ENCODE measurements around the gene DYNC2I2.
A peak's percentile ranks its signal among the peaks of the same experiment; 100 is the strongest.
"Not testable (repeated sequence)": the region's sequence is repeated elsewhere in the genome, so short reads cannot be mapped to it uniquely, and the experiment has no call there.

The DYNC2I2 gene

GRCh38 chr9:128685636-128686489 is 29.2 kb upstream of the DYNC2I2 start:
- no peaks in the 10 kb centered on the region for H3K9me3 ChIP-seq (ENCODE audit: control insufficient read depth, low read length)
- H3K4me3 ChIP-seq (ENCODE audit: insufficient read depth, low read depth, low read length): peak overlapping the region; percentile 66
- WGBS, 2 experiments: 41 to 44% methylated on average over 16 to 17 of the region's 17 CpGs
- H3K27me3 ChIP-seq (ENCODE audit: control insufficient read depth, insufficient read depth, low read length, poor library complexity, severe bottlenecking): no peaks in the 10 kb centered on the region
- peaks cover 23% of the 10 kb centered on the region for H3K4me1 ChIP-seq (ENCODE audit: control insufficient read depth, insufficient read depth, low read length)
- no peak overlapping the region for H3K27ac ChIP-seq (ENCODE audit: insufficient read depth, low read depth, low read length, poor library complexity, severe bottlenecking)
- H3K36me3 ChIP-seq (ENCODE audit: control insufficient read depth, insufficient read depth, low read length): no peaks in the 10 kb centered on the region

GRCh38 chr9:128684325-128685199 is 27.9 kb upstream of the DYNC2I2 start:
- Histone ChIP-seq H3K9me3 (ENCODE audit: control insufficient read depth, low read length) (no peaks in the 10 kb centered on the region), H3K27me3 (ENCODE audit: control insufficient read depth, insufficient read depth, low read length, poor library complexity, severe bottlenecking) (no peaks in the 10 kb centered on the region), H3K4me3 (ENCODE audit: insufficient read depth, low read depth, low read length) (peak overlapping the region; percentile 66), H3K4me1 (ENCODE audit: control insufficient read depth, insufficient read depth, low read length) (peaks cover 23% of the 10 kb centered on the region), H3K36me3 (ENCODE audit: control insufficient read depth, insufficient read depth, low read length) (no peaks in the 10 kb centered on the region), H3K27ac (ENCODE audit: insufficient read depth, low read depth, low read length, poor library complexity, severe bottlenecking) (peak overlapping the region; percentile 88)
- 1% methylated on average over 15 of the region's 15 CpGs for WGBS, 2 experiments

GRCh38 chr9:128684065-128684324 is 27.3 kb upstream of the DYNC2I2 start:
- no peaks in the 10 kb centered on the region for H3K9me3 ChIP-seq (ENCODE audit: control insufficient read depth, low read length)
- peak overlapping the region; percentile 66 for H3K4me3 ChIP-seq (ENCODE audit: insufficient read depth, low read depth, low read length)
- peaks cover 23% of the 10 kb centered on the region for H3K4me1 ChIP-seq (ENCODE audit: control insufficient read depth, insufficient read depth, low read length)
- peak overlapping the region; percentile 88 for H3K27ac ChIP-seq (ENCODE audit: insufficient read depth, low read depth, low read length, poor library complexity, severe bottlenecking)
- no peaks in the 10 kb centered on the region for H3K27me3 ChIP-seq (ENCODE audit: control insufficient read depth, insufficient read depth, low read length, poor library complexity, severe bottlenecking)
- 0 to 2% methylated on average over 3 of the region's 3 CpGs for WGBS, 2 experiments
- H3K36me3 ChIP-seq (ENCODE audit: control insufficient read depth, insufficient read depth, low read length): no peaks in the 10 kb centered on the region

GRCh38 chr9:128683340-128684064 is 26.9 kb upstream of the DYNC2I2 start:
- WGBS, 2 experiments: 0 to 1% methylated on average over 21 of the region's 21 CpGs
- H3K9me3 ChIP-seq (ENCODE audit: control insufficient read depth, low read length): no peaks in the 10 kb centered on the region
- peak overlapping the region; percentile 66 for H3K4me3 ChIP-seq (ENCODE audit: insufficient read depth, low read depth, low read length)
- no peaks in the 10 kb centered on the region for H3K36me3 ChIP-seq (ENCODE audit: control insufficient read depth, insufficient read depth, low read length)
- peak overlapping the region; percentile 88 for H3K27ac ChIP-seq (ENCODE audit: insufficient read depth, low read depth, low read length, poor library complexity, severe bottlenecking)
- H3K27me3 ChIP-seq (ENCODE audit: control insufficient read depth, insufficient read depth, low read length, poor library complexity, severe bottlenecking): no peaks in the 10 kb centered on the region
- H3K4me1 ChIP-seq (ENCODE audit: control insufficient read depth, insufficient read depth, low read length): peaks cover 23% of the 10 kb centered on the region

GRCh38 chr9:128677794-128678193 is 21.1 kb upstream of the DYNC2I2 start:
- no peak overlapping the region for H3K27ac ChIP-seq (ENCODE audit: insufficient read depth, low read depth, low read length, poor library complexity, severe bottlenecking)
- no peak overlapping the region for H3K4me3 ChIP-seq (ENCODE audit: insufficient read depth, low read depth, low read length)
- WGBS, 2 experiments: 91% methylated on average over 10 of the region's 10 CpGs
- H3K4me1 ChIP-seq (ENCODE audit: control insufficient read depth, insufficient read depth, low read length): no peaks in the 10 kb centered on the region
- no peaks in the 10 kb centered on the region for H3K27me3 ChIP-seq (ENCODE audit: control insufficient read depth, insufficient read depth, low read length, poor library complexity, severe bottlenecking)
- H3K9me3 ChIP-seq (ENCODE audit: control insufficient read depth, low read length): no peaks in the 10 kb centered on the region
- no peaks in the 10 kb centered on the region for H3K36me3 ChIP-seq (ENCODE audit: control insufficient read depth, insufficient read depth, low read length)

- Histone ChIP-seq H3K27ac (ENCODE audit: insufficient read depth, low read depth, low read length, poor library complexity, severe bottlenecking) (no peak overlapping the region), H3K4me1 (ENCODE audit: control insufficient read depth, insufficient read depth, low read length) (no peaks in the 10 kb centered on the region), H3K4me3 (ENCODE audit: insufficient read depth, low read depth, low read length) (no peak overlapping the region), H3K36me3 (ENCODE audit: control insufficient read depth, insufficient read depth, low read length) (no peaks in the 10 kb centered on the region), H3K9me3 (ENCODE audit: control insufficient read depth, low read length) (no peaks in the 10 kb centered on the region), H3K27me3 (ENCODE audit: control insufficient read depth, insufficient read depth, low read length, poor library complexity, severe bottlenecking) (no peaks in the 10 kb centered on the region)
- WGBS, 2 experiments: 97% methylated on average over 4 of the region's 4 CpGs
These were observed 18.7 kb upstream of the DYNC2I2 start for GRCh38 chr9:128675382-128675781.

- Histone ChIP-seq H3K4me1 (ENCODE audit: control insufficient read depth, insufficient read depth, low read length) (no peaks in the 10 kb centered on the region), H3K4me3 (ENCODE audit: insufficient read depth, low read depth, low read length) (no peak overlapping the region), H3K27ac (ENCODE audit: insufficient read depth, low read depth, low read length, poor library complexity, severe bottlenecking) (no peak overlapping the region), H3K27me3 (ENCODE audit: control insufficient read depth, insufficient read depth, low read length, poor library complexity, severe bottlenecking) (no peaks in the 10 kb centered on the region), H3K9me3 (ENCODE audit: control insufficient read depth, low read length) (no peaks in the 10 kb centered on the region), H3K36me3 (ENCODE audit: control insufficient read depth, insufficient read depth, low read length) (no peaks in the 10 kb centered on the region)
- WGBS, 2 experiments: 92 to 95% methylated on average over 6 of the region's 6 CpGs
These were observed 13.1 kb upstream of the DYNC2I2 start for GRCh38 chr9:128669786-128670185.

- H3K4me3 ChIP-seq (ENCODE audit: insufficient read depth, low read depth, low read length); H3K9me3 ChIP-seq (ENCODE audit: control insufficient read depth, low read length); H3K36me3 ChIP-seq (ENCODE audit: control insufficient read depth, insufficient read depth, low read length); H3K27me3 ChIP-seq (ENCODE audit: control insufficient read depth, insufficient read depth, low read length, poor library complexity, severe bottlenecking); H3K4me1 ChIP-seq (ENCODE audit: control insufficient read depth, insufficient read depth, low read length); H3K27ac ChIP-seq (ENCODE audit: insufficient read depth, low read depth, low read length, poor library complexity, severe bottlenecking): not testable (repeated sequence)
- WGBS, 2 experiments: 89 to 92% methylated on average over 8 of the region's 8 CpGs
These were observed 9.9 kb upstream of the DYNC2I2 start for GRCh38 chr9:128666481-128666941.

- H3K36me3 ChIP-seq (ENCODE audit: control insufficient read depth, insufficient read depth, low read length): no peaks in the 10 kb centered on the region
- no peak overlapping the region for H3K4me3 ChIP-seq (ENCODE audit: insufficient read depth, low read depth, low read length)
- no peaks in the 10 kb centered on the region for H3K9me3 ChIP-seq (ENCODE audit: control insufficient read depth, low read length)
- H3K27ac ChIP-seq (ENCODE audit: insufficient read depth, low read depth, low read length, poor library complexity, severe bottlenecking): no peak overlapping the region
- H3K4me1 ChIP-seq (ENCODE audit: control insufficient read depth, insufficient read depth, low read length): peaks cover 4% of the 10 kb centered on the region
- no peaks in the 10 kb centered on the region for H3K27me3 ChIP-seq (ENCODE audit: control insufficient read depth, insufficient read depth, low read length, poor library complexity, severe bottlenecking)
- 88 to 91% methylated on average over 2 to 3 of the region's 3 CpGs for WGBS, 2 experiments
These were observed 1.1 kb upstream of the DYNC2I2 start for GRCh38 chr9:128657796-128658195.

GRCh38 chr9:128657344-128657704 is 677 bp upstream of the DYNC2I2 start:
- Histone ChIP-seq H3K4me1 (ENCODE audit: control insufficient read depth, insufficient read depth, low read length) (peaks cover 4% of the 10 kb centered on the region), H3K27ac (ENCODE audit: insufficient read depth, low read depth, low read length, poor library complexity, severe bottlenecking) (peak overlapping the region; percentile 100), H3K9me3 (ENCODE audit: control insufficient read depth, low read length) (no peaks in the 10 kb centered on the region), H3K27me3 (ENCODE audit: control insufficient read depth, insufficient read depth, low read length, poor library complexity, severe bottlenecking) (no peaks in the 10 kb centered on the region), H3K36me3 (ENCODE audit: control insufficient read depth, insufficient read depth, low read length) (no peaks in the 10 kb centered on the region), H3K4me3 (ENCODE audit: insufficient read depth, low read depth, low read length) (no peak overlapping the region)
- 95% methylated on average over 13 of the region's 13 CpGs for WGBS, 2 experiments
